Head of caudate nucleus (tissue), 42 donors: ENCODE data around the gene RALGAPA2.

Source experiments
- DNase-seq, 42 donors: peaks; one replicate each; pipeline versions ENCODE4 v3.0.0 to v3.0.0-alpha.2; 2020 to 2021; ENCODE audit warnings: mixed read lengths in 7 of 42
- intact Hi-C: fragments of 100-400 bp; cut with DNase I; formaldehyde crosslinking; loops from one replicate; pipeline ENCODE4 v1.15.0; 2022

RALGAPA2 gene

DNA sequence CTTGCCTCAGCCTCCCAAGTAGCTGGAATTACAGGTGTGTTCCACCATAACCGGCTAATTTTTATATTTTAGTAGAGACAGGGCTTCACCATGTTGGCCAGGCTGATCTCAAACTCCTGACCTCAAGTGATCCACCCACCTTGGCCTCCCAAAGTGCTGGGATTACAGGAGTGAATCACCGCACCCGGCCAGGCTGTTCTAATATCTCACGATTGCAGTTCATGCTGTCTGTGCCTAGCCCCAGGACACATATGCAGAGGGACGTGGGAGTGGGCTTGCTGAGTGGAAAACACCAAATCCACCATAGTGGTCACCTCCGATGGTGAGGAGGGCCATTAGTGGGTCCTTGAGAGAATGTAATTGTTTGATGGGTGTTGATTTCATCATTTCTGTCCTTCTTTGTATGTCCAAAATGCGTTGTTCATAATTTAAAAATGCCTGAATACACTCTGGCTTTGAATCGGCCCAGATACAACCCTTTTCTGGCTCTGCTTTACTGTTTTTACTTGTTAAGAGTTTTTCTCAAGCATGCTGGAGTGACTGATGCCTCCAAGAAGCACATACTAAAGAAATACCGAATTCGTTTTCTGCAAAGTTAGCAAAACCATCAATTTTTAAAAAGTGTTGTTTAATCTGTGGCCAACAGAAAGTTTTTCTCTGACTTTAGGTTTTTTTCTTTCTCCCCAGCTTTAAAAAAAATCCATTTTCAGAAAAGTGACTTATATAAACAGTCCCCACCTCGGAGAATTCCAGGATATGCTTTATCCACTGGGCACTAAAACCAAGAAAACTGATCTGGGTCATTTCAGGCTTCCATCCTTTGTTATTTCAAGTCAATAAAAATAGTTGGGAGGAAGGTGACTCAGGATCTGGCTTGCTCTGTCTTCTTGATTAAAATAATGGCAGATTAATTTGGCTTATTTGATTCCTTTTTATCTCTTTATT is 18.8 kb upstream of the RALGAPA2 start:
- no peak for DNase-seq
- intact Hi-C loops, result no loop called here

DNA sequence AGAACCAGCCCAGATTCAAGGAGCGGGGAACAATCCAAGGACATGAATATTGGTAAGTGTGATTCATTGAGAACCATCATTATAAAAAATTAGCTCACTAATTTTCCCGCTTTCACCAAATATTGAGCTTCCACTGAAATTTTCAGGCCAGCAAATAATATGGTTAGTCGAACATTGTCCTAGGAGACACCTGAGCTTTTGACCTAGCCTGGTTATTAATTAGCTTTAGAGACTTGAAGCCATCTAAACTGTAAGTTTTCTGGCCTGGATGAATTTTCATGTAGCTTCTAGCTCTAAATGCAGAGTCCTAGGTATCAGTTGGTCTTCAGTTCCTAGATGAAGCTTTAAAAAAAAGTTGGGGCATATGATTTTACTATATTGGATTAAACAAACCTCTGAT is 17.1 kb upstream of the RALGAPA2 start:
- intact Hi-C loops, result no loop called here
- no peak for DNase-seq

DNA sequence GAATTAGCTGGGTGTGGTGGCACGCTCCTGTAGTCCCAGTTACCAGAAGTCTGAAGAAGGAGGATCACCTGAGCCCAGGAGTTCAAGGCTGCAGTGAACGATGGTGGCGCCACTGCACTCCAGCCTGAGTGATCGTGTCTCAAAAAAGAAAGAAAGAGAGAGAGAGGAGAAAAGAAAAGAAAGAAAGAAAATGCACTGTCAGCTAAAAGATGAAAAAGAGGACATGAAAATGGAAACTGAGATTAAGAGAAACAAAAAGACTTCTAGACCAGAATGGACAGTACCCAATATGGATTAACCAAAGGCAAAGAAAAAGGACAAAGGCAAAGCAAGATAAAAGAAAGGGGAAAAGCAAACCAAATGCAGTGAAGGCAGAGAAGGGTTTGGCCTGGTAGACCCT is 9.0 kb upstream of the RALGAPA2 start:
- intact Hi-C loops, result no loop called here

DNA sequence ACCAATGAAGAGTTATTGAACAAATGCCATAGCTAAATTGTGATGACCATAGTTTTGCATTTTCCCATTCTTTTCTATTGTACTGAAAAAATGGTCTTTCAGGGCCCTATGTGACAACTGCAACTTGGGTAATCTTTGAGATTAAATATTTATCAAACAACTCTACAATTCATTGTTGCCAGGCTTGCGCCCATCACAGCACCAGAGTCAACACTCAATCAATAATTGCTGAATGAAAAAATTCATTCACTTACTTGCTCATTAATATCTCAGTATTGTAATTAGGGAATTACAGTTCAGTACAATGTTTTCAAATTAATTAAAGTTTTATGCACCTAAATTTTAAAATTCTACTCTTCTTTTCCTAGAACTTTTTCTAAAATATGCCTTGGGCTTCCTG is 7.7 kb upstream of the RALGAPA2 start:
- intact Hi-C loops, result no loop called here
- DNase-seq, result no peak

More for the DNA sequence above, 9.0 kb upstream of the RALGAPA2 start:
- DNase-seq, result no peak

DNA sequence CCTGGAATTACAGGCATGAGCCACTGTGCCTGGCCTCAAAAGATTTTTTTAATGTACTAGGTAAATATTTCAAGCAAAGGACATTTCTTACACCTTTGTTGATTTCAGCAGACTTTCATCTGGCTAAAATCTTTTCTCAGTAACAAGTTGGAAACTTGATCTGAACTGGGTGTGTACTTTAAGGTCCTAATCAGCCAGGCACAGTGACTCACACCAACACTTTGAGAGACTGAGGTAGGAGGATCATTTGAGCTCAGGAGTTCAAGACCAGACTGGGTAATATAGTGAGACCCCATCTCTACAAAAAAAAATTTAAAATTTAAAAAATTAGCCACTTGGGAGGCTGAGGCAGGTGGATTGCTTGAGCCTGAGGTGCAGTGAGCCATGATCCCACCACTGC is 7.0 kb upstream of the RALGAPA2 start:
- intact Hi-C loops, result no loop called here

DNA sequence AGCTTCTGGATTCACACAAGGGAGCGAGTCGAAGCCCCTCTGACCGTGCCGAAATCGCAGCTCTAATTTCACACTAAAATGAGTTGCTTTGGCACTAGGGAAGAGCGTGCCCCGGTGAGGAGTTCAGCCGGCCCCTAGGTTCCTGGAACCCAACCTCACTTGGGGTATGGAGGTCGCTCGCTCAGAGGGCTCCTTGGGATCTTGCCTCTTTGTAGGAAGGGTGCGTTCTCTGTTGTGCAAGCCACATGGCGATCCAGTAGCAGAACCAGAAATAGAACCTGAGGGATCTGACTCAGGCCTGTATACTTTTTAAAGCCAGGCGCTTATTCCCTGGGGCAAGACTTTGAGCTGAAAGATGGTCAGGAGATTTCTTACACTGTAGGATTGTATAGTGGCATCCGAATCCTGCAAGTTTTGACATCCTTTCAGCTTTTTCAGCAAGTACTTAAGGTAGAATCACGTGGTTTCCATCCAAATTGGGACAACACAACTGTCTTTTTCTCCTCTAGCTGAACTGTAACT is 861 bp upstream of the RALGAPA2 start:
- DNase-seq, result peak in 33 of 42 donors; percentile 3 to 55 (median 18)
- intact Hi-C loops, result no loop called here

More for the DNA sequence above, 7.0 kb upstream of the RALGAPA2 start:
- no peak for DNase-seq

DNA sequence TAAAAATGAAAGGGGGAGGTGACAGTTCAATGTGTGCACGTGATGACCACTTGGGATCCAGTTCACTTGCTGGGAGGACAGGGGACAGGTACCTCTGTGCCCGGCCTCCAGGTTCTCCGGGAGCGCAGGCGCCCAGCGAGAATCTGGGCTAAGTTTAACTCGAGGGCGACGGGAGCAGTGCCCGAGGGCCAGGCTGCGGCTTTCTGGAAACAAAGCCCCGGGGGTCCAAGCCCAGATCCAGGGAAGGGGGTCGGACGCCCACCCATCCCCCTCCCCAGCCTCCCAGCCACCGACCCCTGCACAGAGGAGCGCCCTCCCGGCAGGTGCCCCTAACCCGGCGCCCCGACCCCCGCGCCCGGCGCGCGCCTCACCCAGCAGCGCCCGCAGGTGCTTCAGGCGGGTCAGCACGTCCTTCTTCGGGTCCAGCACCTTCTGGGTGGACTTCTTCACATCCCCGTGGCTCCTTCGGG is 405 bp downstream of the RALGAPA2 start:
- DNase-seq, result peak in 28 of 42 donors; percentile 8 to 60 (median 26)
- intact Hi-C loops, result no loop called here

DNA sequence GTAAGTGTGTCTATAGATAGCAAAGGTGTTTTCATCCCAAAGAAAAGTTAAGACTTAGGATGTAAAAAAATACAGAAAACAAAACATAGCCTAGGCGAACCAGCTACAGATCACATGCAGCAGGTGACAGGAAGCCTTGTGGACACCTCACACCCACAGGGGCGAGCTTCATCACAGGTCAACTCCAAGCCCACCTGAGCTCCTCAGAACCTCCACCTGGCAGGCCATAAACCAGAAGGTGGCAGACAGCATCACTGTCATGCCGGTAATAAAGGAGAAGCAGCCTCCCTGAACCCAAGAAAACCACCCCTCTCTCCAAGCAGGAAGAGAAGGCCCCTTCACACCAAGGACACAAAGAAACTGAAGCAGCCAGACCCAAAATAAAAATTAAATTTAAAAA is 1.0 kb downstream of the RALGAPA2 start:
- intact Hi-C loops, result no loop called here
- no peak for DNase-seq

DNA sequence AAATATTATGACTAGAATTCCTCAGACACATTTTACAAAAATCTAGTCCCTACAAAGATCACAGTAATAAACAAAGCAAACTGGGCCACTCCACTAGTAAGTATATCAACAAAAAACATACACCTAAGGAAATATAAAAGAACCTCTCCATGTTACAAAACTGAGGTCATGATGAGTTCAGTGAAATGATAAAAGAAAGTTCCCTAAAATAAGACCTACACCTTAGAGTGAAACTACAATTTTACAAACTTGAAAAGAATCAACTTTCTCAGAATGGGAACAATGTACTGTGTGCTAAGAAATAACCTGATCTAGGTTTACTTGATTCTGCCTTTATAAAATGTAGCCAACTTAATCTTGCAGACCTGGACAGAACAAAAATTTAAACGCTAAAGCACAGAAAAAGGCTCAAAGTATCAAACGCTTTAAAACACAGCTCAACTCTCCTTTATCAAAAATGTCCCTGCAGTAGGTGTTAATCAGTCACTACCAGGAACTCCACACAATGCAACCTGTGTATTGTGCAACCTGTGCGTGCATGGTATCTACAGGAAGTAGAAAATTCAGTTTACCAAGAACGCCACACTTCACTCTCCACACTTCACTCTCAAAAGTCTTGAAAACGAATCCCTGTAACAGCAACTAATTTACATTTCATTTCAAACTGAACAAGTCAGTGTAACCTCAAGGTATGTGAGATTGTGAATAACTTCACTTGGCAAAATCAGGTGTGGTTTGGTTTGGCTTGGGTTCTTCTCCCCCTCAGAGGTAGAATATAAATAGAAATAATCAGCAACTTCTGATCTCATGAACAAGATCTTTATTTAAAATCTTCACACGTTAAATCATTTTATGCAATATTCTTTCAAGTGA is 1.8 kb downstream of the RALGAPA2 start:
- DNase-seq, result no peak

DNA sequence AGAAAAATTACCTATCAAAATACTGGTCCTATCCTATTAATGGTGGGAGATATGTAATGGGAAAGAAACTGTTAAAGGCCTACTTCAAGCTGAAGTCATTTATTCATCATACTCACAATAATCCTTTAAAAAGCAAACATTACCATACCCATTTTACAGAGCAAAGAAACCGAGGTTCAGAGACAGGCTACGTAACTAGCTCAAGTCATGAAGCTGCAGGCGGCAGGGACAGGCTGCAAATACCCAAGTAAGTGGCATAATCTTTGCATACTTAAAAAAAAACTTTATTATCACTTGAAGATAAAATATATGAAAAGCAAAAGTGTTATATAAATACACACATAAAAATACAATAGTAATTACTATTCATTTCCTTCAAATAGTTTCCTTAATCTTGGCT is 2.6 kb downstream of the RALGAPA2 start:
- intact Hi-C loops, result no loop called here
- no peak for DNase-seq

More for the DNA sequence above, 1.8 kb downstream of the RALGAPA2 start:
- intact Hi-C loops, result no loop called here

DNA sequence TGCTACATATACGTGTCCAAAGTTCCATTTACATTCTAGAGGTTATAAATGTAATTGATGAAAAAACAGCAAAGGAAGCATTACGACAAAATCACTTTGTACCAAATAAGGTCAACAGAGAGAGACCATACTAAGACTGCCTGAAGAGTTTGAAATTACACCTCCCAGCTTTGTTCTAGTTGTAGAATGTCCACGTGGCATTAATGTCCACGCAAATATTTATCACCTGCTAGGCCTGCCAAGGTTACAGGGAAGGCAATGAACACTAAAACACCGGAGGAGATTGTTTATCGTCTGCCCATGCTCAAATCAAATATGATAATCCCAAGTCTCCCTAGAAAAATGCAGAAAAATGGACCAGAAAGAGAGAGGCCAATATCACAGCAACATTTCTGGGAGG is 6.2 kb downstream of the RALGAPA2 start:
- DNase-seq, result no peak
- intact Hi-C loops, result no loop called here

DNA sequence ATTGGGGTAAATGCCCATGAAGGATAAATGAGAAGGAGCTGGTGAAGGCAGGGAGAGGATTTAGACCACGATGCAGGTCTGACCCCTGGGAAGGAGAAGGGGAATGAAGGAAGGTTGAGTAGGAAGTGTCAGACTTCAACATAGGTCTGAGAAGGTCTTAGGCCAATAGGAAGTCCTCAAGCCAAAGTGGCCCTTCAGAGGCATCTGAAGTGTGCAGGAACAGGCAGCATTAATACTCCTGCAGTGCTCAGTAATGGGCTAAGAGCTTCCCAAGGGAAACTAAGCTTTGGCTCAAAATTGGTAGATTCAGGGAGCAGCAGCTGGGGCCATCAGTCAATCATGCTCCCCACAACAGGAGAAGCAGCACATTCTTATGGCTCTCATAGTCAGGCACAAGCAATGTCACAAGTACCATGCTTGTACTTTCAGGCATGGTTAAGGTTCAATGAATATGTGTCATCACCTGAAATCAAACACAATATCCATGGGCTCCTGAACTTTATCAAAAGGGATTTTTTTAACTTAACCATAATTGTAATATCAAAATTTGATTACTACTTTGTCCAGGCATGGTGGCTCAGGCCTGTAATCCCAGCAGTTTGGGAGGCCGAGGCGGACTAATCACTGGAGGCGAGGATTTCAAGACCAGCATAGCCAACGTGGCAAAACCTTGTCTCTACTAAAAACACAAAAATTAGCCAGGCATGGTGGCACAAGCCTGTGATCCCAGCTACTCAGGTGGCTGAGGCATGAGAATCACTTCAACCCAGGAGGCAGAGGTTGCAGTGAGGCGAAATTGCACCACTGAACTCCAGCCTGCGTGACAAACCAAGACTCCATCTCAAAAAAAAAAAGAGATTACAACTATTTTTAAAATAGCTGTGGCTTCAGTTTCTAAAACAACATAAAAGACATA is 9.9 kb downstream of the RALGAPA2 start:
- intact Hi-C loops, result no loop called here
- DNase-seq, result no peak

DNA sequence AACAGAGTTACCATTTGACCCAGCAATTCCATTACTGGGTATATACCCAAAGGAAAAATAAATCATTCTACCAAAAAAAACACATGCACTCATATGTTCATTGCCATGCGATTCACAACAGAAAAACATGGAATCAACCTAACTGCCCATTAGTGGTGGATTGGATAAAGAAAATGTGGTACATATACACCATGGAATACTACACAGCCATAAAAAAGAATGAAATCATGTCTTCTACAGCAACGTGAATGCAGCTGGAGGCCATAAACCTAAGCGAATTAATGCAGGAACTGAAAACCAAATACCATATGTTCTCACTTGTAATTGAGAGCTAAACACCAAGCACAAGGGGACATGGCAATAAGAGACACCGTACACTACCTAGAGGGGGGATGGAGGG is 12.5 kb downstream of the RALGAPA2 start:
- no peak for DNase-seq
- intact Hi-C loops, result no loop called here

DNA sequence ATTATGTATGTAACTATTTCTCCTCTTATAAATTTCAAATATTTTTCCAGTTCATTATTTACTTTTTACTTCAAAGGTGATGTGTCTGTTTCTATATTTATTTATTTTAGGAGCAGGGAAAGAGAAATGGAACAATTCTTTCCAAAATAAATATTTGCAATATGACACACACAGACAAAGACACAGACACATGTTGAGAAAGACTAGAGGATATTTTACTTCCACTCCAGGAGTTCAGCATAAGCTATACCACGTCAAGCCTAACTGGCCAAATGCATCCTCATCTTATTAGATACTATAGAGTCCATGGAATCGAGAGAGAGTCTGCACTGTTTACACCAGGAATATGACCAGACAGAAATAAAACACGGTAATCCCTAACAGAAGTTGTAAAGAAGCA is 13.3 kb downstream of the RALGAPA2 start:
- intact Hi-C loops, result no loop called here

DNA sequence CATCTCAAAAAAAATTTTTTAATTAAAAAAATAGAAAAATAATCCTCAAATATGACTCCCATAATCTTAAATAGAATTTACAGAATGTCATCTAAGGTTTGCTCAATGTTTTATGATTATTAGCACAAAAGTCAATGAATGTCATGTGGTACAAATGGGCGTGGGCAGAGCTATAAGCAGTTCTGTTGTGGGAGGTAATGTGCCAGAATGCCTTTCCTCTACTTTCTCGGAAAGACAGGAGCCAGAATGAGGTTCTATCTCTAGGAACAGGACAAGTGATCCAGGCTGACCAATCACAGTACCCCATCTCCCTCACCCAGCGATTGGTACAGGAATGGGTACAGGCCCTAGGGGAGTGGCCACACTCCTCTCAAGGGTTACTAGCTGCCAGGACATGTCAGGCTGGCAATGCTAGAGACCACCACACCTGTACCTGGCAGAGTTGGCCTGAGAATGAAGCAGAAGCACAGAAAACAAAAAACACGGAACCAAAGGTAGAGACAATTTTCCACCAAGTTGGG is 15.1 kb downstream of the RALGAPA2 start:
- peak in 25 of 42 donors; percentile 12 to 70 (median 37) for DNase-seq
- intact Hi-C loops, result no loop called here

More for the DNA sequence above, 13.3 kb downstream of the RALGAPA2 start:
- no peak for DNase-seq

DNA sequence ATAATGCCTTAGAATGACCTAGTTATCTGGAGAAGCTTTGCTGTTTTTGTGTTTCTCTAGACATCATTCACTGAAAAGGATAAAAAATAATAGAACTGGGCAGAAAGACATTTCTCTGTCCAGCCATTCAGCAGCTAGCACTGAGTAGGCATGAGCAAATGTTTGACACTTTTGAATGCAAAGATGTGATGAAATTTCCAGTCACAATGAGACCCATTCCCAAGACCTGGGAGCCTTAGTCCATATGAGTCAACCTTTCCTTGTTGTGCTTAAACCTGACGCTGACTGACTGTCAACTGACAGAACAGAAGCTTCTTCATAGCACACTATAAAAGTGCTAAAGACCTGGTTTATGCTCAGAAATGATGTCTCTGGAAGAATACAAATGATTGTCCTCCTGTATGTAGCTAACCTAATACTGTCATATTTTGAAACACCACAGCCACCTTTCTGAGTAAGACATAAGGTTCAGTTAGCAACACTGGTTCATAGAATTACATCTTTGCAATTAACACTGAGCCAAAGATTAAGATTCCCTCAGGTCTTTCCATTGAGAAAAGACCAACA is 17.1 kb downstream of the RALGAPA2 start:
- intact Hi-C loops, result no loop called here
- DNase-seq, result no peak

DNA sequence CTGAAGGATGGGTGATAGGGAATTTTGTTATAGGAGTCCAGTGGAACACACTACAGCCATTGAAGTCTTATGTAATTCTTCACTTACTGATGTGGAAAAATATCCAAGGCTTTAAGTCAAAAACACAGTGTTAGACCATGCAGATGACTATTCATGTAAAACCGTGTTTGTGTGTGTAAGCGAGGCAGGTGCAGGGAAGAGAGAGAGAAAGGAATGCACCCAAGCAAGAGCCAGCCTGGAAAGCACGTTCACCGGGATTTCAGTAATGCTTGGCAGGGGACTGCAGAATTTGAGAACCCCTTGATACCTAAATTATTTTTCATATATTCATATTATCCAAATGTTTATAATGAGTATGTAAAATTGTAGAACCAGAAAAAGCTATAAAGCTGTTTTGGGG is 17.9 kb downstream of the RALGAPA2 start:
- DNase-seq, result no peak

DNA sequence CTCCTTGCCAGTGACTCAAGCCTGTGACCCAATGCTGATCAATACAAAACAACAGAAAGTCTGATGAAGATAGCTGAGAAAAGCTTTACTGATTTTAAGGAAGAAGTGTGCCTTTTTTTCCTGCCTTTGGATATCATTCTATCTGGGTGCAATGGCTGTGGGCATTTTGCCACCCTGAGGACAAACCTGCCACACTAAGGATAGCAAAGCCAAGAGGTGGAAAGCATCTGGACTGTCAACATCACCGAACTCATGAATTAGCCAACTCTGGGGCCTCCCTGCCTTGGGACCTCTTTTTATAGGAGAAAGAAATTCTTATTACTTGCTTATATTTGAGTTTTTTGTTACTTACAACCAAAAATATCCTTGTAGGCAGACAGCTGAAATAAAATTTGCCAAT is 19.9 kb downstream of the RALGAPA2 start:
- no peak for DNase-seq
- intact Hi-C loops, result no loop called here

More for the DNA sequence above, 17.9 kb downstream of the RALGAPA2 start:
- intact Hi-C loops, result no loop called here
